GM21786 (cell line): Measurements from ENCODE around the gene NR5A2.

Experiments
- ATAC-seq: cut with Tn5 transposase; IDR thresholded peaks from one replicate; pipeline ENCODE4 v1.9.1; 2021; ENCODE audit not compliant: unreplicated experiment

The NR5A2 gene

GRCh38 chr1:200027264-200027823 is at the start of gene NR5A2:
Gene NR5A2, plus strand, starts transcription at chr1:200027710. Its CDS starts 138 bp downstream, at chr1:200027848.
- ATAC-seq = no peak

GRCh38 chr1:199978408-199978940 is 49.0 kb upstream of the NR5A2 start:
- ATAC-seq = no peak

GRCh38 chr1:199979071-199979470 is 48.4 kb upstream of the NR5A2 start:
- no peak for ATAC-seq

GRCh38 chr1:199981584-199981983 is 45.9 kb upstream of the NR5A2 start:
- no peak for ATAC-seq

DNA sequence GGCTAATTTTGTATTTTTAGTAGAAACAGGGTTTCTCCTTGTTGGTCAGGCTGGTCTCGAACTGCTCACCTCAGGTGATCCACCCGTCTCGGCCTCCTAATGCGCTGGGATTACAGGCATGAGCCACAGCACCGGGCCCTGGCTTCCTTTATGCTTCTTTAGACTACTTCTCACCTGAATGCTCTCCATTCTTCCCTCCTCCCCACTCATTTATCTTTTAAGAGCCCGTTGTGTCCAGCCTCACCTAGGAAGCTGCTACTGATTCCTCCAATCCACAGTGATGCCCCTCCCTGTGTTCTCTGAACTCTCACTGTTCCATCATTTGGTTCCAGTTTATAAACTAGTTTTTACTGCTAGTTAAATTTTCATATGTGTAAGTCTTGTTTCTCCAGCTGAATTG is 44.9 kb upstream of the NR5A2 start:
- no peak for ATAC-seq

DNA sequence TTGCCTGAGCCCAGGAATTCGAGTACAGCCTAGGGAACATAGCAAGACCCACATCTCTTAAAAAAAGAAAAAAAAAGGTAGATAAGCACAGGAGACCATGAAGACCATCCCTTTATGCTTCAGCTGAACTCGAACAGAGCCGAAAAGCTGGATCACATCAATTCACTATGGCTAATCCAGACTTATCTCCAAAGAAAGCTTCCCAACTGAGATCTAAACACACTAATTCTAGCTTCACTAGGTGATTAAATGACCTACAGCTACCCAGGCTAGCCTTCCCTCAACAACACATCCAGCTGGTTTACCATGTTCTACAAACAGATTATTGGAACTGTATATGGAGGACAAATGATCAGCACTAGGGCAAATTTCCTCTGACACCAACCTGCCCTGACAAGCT is 44.0 kb upstream of the NR5A2 start:
- no peak for ATAC-seq

DNA sequence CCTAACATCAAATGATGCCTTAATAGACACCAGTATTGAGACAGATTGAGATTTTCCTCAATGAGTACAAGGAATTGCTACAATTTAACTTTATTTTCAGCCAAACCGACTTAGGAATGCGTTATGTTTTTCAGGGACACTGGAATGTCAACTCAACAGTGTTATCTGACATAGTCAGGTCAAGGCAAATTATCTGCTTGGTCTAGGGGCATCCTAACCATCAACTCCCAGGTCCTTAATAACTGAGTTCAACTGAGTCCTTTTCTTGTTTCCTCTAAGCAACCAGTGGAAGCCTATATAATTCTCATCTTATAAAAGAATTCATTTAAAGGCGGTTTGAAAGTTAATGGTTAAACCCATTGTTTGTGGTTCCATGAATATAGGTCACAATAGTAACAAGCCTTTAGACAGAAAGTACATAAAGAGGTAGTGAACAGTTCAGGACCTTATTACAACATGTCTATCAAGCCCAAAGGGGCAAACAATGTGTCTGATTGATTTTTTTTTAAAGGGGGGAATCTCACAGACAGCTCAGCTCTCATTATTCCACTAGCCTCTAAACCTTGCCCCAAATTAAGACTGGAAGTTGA is 32.3 kb upstream of the NR5A2 start:
- ATAC-seq = no peak

GRCh38 chr1:200005165-200005564 is 22.3 kb upstream of the NR5A2 start:
- ATAC-seq = no peak

DNA sequence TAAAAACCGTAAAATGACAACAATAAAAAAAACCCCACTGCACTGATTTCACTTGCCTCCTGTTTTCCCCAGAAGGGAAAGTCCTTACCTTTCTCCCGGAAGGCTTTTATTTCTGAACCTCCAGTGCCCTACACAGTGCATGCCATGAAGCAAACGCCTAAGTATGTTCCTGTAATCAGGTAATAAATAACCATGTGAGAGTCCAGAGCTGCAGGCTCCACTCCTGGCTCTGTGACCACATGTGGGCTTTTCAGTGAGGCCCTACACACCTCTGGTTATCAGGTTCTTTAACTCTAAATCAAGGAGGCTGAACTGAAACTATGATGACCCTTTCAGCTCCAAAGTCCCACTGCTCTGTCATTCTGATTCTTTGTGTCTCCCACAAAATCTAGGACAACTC is 20.8 kb upstream of the NR5A2 start:
- ATAC-seq = no peak

DNA sequence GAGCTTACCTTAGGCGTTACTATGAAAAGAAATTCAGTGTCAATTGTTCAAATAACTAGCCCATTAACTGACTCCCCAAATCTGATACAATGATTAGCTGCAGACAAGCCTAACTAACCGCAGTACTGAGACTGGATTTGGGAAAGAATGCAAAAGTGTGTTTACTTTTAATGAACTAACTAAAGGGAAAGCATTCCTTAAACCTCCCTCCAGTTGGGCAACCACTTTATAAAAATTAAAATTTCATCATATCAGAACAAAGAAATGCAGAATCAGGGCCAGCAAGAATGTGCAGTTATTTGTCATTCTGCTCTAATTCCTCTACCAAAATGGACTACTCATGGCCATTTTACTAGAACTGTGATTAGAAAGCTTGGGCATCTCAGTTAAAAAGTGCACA is 11.7 kb upstream of the NR5A2 start:
- no peak for ATAC-seq

DNA sequence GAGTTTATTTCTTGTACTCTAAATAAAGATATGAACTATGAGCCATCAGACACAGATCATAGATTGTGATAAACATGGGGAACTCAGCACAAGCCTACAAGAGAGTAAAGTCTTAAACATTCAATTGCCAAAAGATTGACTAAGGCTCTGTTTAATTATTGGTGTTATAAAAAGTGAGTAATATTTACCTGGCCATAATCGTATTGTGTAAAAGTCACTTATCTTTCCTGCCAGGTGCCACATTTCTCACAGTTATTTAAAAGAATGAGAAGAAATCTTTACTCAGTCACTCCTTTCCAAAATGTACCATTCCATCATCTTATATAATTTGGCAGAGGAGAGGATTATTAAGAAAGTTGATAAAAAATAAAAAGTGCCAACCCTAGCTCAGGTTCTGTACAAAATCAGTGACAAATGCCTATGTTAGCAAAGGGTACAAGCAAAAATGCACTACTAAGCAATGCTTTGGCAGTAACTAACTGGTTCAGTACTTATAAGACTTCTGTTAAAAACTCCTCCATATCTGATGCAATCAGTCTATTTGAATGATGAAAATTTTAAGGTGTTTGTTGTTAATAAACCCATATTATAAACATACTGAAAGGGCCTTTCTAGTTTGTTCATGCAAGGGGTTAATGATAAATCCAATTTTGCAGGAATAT is 5.8 kb upstream of the NR5A2 start:
- no peak for ATAC-seq

DNA sequence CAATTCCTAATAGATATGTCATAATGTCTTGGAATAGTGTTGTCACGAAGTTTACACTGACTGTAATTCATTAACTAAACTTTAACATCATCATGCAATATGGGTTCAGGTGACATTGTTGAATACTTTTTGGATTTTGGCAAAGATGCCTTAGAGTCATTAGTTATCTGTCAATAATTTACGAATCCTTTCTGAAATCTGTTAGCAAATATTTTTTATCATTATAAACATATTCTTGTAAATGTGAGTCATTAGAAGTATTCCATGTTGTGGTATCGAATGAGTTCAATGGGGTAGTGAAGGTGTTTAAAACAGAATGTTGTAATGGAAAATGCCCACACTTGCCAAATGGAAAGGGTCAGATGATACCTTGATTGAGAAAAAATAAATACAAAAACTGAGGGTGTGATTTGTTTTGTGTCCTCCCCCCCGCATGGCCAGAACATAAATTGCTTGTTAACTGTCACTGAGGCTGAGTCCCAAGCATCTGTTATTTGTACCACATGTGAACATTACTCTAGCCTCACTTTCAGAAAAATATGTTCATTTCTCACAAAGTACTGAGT is 5.2 kb upstream of the NR5A2 start:
- ATAC-seq = no peak

- ATAC-seq = no peak
Observed at GRCh38 chr1:200028586-200029034, 1.1 kb downstream of the NR5A2 start.

- no peak for ATAC-seq
Observed at GRCh38 chr1:200029035-200029821, 1.7 kb downstream of the NR5A2 start.

DNA sequence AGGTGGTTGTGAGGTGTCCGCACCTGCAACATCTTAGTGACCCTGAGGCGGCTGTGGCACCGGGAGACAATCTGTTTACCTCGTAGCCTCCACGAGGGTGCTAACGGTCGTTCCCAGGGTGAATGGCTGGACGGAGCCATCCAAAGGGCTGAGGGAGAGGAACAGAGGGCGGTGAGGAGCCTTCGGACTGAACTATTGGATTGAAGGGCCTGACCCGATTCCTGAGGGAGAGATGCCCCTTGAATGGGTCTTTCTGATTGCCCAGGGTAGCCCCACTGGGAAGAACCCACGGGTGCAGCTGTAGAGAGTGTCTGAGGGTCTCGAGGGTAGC is 2.3 kb downstream of the NR5A2 start:
- no peak for ATAC-seq

DNA sequence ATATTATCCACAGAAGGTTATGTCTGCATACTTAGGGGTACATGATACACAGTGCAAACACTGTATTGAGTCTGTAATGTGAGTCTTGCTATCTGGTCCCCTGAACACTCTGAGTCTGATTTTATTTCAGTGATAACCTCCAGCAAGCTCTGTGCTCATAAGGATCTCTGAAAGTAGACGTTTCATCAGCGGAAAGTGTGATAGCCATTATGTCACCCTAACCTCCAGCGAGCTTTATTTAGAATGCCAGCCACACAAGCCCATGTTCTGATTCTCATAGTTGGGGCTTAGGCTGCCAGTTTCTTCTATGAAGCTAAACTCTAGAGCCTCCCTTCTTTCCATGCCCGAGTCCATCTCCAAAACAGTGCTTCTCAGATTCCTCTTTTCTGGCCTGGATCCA is 3.3 kb downstream of the NR5A2 start:
- ATAC-seq = no peak

GRCh38 chr1:200033511-200034261 is 6.2 kb downstream of the NR5A2 start:
- no peak for ATAC-seq

GRCh38 chr1:200034262-200034557 is 6.7 kb downstream of the NR5A2 start:
- ATAC-seq = no peak

- ATAC-seq = no peak
Observed at GRCh38 chr1:200034761-200035396, 7.4 kb downstream of the NR5A2 start.

DNA sequence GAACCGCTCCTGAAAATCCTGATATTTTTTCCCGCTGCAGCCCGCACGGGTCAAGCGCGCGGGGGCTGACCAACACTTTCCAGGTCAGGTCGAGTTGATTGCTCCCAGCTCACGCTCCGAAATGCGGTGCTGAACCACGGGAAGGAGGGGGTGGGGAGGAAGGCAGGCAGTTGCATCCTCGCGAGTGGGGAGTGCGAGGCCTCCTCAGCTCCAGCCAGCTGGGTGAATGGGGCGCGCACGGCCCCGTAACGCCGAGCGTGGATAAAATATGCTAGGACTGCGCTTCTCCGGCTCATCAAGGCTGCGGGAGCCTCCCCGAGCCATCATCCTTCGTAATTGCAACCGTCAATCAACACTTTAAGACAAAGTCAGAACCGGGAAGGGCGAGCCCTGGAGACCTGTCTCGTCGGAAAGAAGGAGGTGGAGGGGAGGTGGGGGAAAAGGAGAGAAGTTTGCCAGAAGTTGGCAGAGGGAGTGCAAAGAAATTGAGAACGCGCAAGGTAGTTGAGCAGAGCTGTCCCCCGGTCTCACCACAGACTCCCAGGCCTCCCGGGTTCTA is 8.0 kb downstream of the NR5A2 start:
- no peak for ATAC-seq
